ENCODE measurements around the gene DOCK1.
"Not testable (repeated sequence)": the region's sequence is repeated elsewhere in the genome, so short reads cannot be mapped to it uniquely, and the experiment has no call there.

The DOCK1 gene

GRCh38 chr10:126882055-126882454, 23.2 kb upstream of the DOCK1 start:
- peak overlapping the region; percentile 75 for H3K9ac ChIP-seq (ENCODE audit: low read depth, low read length)
- H3K27ac ChIP-seq (ENCODE audit: low read depth, low read length) = peak overlapping the region; percentile 42

GRCh38 chr10:126888436-126888835, 16.8 kb upstream of the DOCK1 start:
- H3K9ac ChIP-seq (ENCODE audit: low read depth, low read length); H3K27ac ChIP-seq (ENCODE audit: low read depth, low read length); H3K4me1 ChIP-seq (ENCODE audit: control insufficient read depth, insufficient read depth, low read length); H3K36me3 ChIP-seq (ENCODE audit: control insufficient read depth, insufficient read depth, low read length); H3K4me3 ChIP-seq (ENCODE audit: low read depth, low read length); H3K9me3 ChIP-seq (ENCODE audit: control insufficient read depth, insufficient read depth, low read length); H3K27me3 ChIP-seq (ENCODE audit: control insufficient read depth, insufficient read depth, low read length): not testable (repeated sequence)

More at GRCh38 chr10:126882055-126882454, 23.2 kb upstream of the DOCK1 start:
- H3K27me3 ChIP-seq (ENCODE audit: control insufficient read depth, insufficient read depth, low read length); H3K9me3 ChIP-seq (ENCODE audit: control insufficient read depth, insufficient read depth, low read length); H3K36me3 ChIP-seq (ENCODE audit: control insufficient read depth, insufficient read depth, low read length): not testable (repeated sequence)
- Histone ChIP-seq H3K4me1 (ENCODE audit: control insufficient read depth, insufficient read depth, low read length) (peaks cover 12% of the 10 kb centered on the region; the same call in 1 of the 2 replicates), H3K4me3 (ENCODE audit: low read depth, low read length) (peak overlapping the region; percentile 59)

DNA sequence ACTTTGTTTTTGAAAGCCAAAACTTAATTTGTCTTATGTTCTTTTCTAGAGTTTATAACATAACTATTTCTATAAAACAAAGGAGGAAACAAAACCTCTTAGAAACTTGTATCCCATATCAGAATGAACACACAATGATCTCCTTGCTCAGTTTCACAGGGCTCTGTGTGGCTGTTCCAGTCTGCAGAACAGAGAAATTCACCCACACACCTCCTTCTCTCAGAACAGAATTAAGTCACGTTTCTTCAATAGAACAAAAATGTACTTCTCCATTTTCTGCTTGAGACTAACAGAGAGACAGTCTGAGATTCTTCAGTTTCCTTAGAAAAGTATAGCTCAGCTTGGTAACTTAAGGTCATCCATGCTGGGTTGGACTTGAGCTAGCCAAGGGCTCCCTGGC, 15.8 kb upstream of the DOCK1 start:
- Histone ChIP-seq H3K9me3 (ENCODE audit: control insufficient read depth, insufficient read depth, low read length) (no peaks in the 10 kb centered on the region), H3K27ac (ENCODE audit: low read depth, low read length) (no peak overlapping the region), H3K4me3 (ENCODE audit: low read depth, low read length) (no peak overlapping the region), H3K9ac (ENCODE audit: low read depth, low read length) (no peak overlapping the region), H3K27me3 (ENCODE audit: control insufficient read depth, insufficient read depth, low read length) (no peaks in the 10 kb centered on the region), H3K36me3 (ENCODE audit: control insufficient read depth, insufficient read depth, low read length) (no peaks in the 10 kb centered on the region), H3K4me1 (ENCODE audit: control insufficient read depth, insufficient read depth, low read length) (no peaks in the 10 kb centered on the region)

DNA sequence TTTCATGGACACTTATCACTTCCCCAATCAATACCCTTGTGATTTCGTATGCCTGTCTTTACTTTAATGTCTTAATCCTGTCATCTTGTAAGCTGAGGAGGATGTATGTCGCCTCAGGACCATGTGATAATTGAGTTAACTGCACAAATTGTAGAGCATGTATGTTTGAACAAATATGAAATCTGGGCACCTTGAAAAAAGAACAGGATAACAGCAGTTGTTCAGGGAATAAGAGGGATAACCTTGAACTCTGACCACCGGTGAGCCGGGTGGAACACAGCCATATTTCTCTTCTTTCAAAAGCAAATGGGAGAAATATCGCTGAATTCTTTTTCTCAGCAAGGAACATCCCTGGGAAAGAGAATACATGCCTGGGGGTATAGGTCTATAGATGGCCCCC, 14.4 kb upstream of the DOCK1 start:
- H3K36me3 ChIP-seq (ENCODE audit: control insufficient read depth, insufficient read depth, low read length); H3K9me3 ChIP-seq (ENCODE audit: control insufficient read depth, insufficient read depth, low read length); H3K27me3 ChIP-seq (ENCODE audit: control insufficient read depth, insufficient read depth, low read length); H3K4me3 ChIP-seq (ENCODE audit: low read depth, low read length); H3K4me1 ChIP-seq (ENCODE audit: control insufficient read depth, insufficient read depth, low read length); H3K27ac ChIP-seq (ENCODE audit: low read depth, low read length); H3K9ac ChIP-seq (ENCODE audit: low read depth, low read length): not testable (repeated sequence)

GRCh38 chr10:126892226-126893175, 12.7 kb upstream of the DOCK1 start:
- H3K36me3 ChIP-seq (ENCODE audit: control insufficient read depth, insufficient read depth, low read length) = no peaks in the 10 kb centered on the region
- H3K27ac ChIP-seq (ENCODE audit: low read depth, low read length) = no peak overlapping the region
- H3K4me3 ChIP-seq (ENCODE audit: low read depth, low read length) = no peak overlapping the region
- H3K9ac ChIP-seq (ENCODE audit: low read depth, low read length) = no peak overlapping the region
- H3K27me3 ChIP-seq (ENCODE audit: control insufficient read depth, insufficient read depth, low read length) = no peaks in the 10 kb centered on the region
- no peaks in the 10 kb centered on the region for H3K4me1 ChIP-seq (ENCODE audit: control insufficient read depth, insufficient read depth, low read length)
- no peaks in the 10 kb centered on the region for H3K9me3 ChIP-seq (ENCODE audit: control insufficient read depth, insufficient read depth, low read length)

GRCh38 chr10:126893206-126893605, 12.0 kb upstream of the DOCK1 start:
- Histone ChIP-seq H3K9ac (ENCODE audit: low read depth, low read length) (no peak overlapping the region), H3K27me3 (ENCODE audit: control insufficient read depth, insufficient read depth, low read length) (no peaks in the 10 kb centered on the region), H3K36me3 (ENCODE audit: control insufficient read depth, insufficient read depth, low read length) (no peaks in the 10 kb centered on the region), H3K4me3 (ENCODE audit: low read depth, low read length) (no peak overlapping the region), H3K9me3 (ENCODE audit: control insufficient read depth, insufficient read depth, low read length) (no peaks in the 10 kb centered on the region), H3K27ac (ENCODE audit: low read depth, low read length) (no peak overlapping the region), H3K4me1 (ENCODE audit: control insufficient read depth, insufficient read depth, low read length) (no peaks in the 10 kb centered on the region)

- no peaks in the 10 kb centered on the region for H3K27me3 ChIP-seq (ENCODE audit: control insufficient read depth, insufficient read depth, low read length)
- H3K9ac ChIP-seq (ENCODE audit: low read depth, low read length) = no peak overlapping the region
- no peaks in the 10 kb centered on the region for H3K36me3 ChIP-seq (ENCODE audit: control insufficient read depth, insufficient read depth, low read length)
- H3K9me3 ChIP-seq (ENCODE audit: control insufficient read depth, insufficient read depth, low read length) = no peaks in the 10 kb centered on the region
- H3K4me3 ChIP-seq (ENCODE audit: low read depth, low read length) = no peak overlapping the region
- no peak overlapping the region for H3K27ac ChIP-seq (ENCODE audit: low read depth, low read length)
- no peaks in the 10 kb centered on the region for H3K4me1 ChIP-seq (ENCODE audit: control insufficient read depth, insufficient read depth, low read length)
These were observed 11.4 kb upstream of the DOCK1 start for GRCh38 chr10:126893841-126894240.

GRCh38 chr10:126895214-126895781, 9.9 kb upstream of the DOCK1 start:
- H3K27ac ChIP-seq (ENCODE audit: low read depth, low read length) = no peak overlapping the region
- no peak overlapping the region for H3K4me3 ChIP-seq (ENCODE audit: low read depth, low read length)
- no peaks in the 10 kb centered on the region for H3K27me3 ChIP-seq (ENCODE audit: control insufficient read depth, insufficient read depth, low read length)
- H3K9me3 ChIP-seq (ENCODE audit: control insufficient read depth, insufficient read depth, low read length) = peaks cover 4% of the 10 kb centered on the region; the same call in 1 of the 2 replicates
- H3K4me1 ChIP-seq (ENCODE audit: control insufficient read depth, insufficient read depth, low read length) = no peaks in the 10 kb centered on the region
- 0 out of 2 replicates have a peak, but pooled peaks cover 2% of the 10 kb centered on the region for H3K36me3 ChIP-seq (ENCODE audit: control insufficient read depth, insufficient read depth, low read length)
- H3K9ac ChIP-seq (ENCODE audit: low read depth, low read length) = no peak overlapping the region

DNA sequence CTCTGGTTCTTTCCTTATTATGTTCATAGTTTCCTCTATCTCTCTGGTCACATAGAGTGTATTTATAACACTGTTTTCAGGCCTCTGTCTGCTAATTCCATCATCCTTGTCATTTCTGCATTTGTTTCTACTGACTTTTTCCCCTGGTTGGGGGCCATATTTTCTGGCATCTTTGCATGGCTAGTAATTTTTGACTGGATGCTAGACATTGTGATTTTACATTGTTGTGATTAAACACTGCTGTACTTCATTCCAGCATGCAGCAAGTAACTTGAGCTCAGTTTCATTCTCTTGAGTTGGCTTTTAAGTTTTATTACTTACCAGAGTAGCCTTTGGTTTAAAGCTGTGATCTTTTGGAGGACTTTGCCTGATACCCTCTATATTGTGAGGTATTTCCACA, 6.8 kb upstream of the DOCK1 start:
- no peak overlapping the region for H3K4me3 ChIP-seq (ENCODE audit: low read depth, low read length)
- no peaks in the 10 kb centered on the region for H3K4me1 ChIP-seq (ENCODE audit: control insufficient read depth, insufficient read depth, low read length)
- H3K36me3 ChIP-seq (ENCODE audit: control insufficient read depth, insufficient read depth, low read length) = peaks cover 16% of the 10 kb centered on the region
- peaks cover 4% of the 10 kb centered on the region; the same call in 1 of the 2 replicates for H3K9me3 ChIP-seq (ENCODE audit: control insufficient read depth, insufficient read depth, low read length)
- H3K27ac ChIP-seq (ENCODE audit: low read depth, low read length) = no peak overlapping the region
- H3K9ac ChIP-seq (ENCODE audit: low read depth, low read length) = no peak overlapping the region
- H3K27me3 ChIP-seq (ENCODE audit: control insufficient read depth, insufficient read depth, low read length) = no peaks in the 10 kb centered on the region

DNA sequence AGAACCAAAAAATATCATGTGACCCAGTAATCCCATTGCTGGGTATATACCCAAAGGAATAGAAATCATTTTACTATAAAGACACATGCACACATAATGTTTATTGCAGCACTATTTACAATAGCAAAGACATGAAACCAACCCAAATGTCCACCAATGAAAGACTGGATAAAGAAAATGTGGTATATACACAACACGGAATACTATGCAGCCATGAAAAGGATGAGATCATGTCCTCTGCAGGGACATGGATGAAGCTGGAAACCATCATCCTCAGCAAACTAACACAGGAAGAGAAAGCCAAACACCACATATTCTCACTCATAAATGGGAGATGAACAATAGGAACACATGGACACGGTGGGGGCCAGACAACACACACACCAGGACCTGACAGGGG, 5.7 kb upstream of the DOCK1 start:
- not testable (repeated sequence) for H3K9me3 ChIP-seq (ENCODE audit: control insufficient read depth, insufficient read depth, low read length); H3K9ac ChIP-seq (ENCODE audit: low read depth, low read length); H3K27me3 ChIP-seq (ENCODE audit: control insufficient read depth, insufficient read depth, low read length); H3K4me1 ChIP-seq (ENCODE audit: control insufficient read depth, insufficient read depth, low read length); H3K27ac ChIP-seq (ENCODE audit: low read depth, low read length); H3K4me3 ChIP-seq (ENCODE audit: low read depth, low read length)
- H3K36me3 ChIP-seq (ENCODE audit: control insufficient read depth, insufficient read depth, low read length) = peaks cover 23% of the 10 kb centered on the region

- no peak overlapping the region for H3K27ac ChIP-seq (ENCODE audit: low read depth, low read length)
- H3K4me3 ChIP-seq (ENCODE audit: low read depth, low read length) = no peak overlapping the region
- H3K9me3 ChIP-seq (ENCODE audit: control insufficient read depth, insufficient read depth, low read length) = peaks cover 4% of the 10 kb centered on the region; the same call in 1 of the 2 replicates
- peaks cover 23% of the 10 kb centered on the region for H3K36me3 ChIP-seq (ENCODE audit: control insufficient read depth, insufficient read depth, low read length)
- no peak overlapping the region for H3K9ac ChIP-seq (ENCODE audit: low read depth, low read length)
- peaks cover 11% of the 10 kb centered on the region; the same call in 1 of the 2 replicates for H3K4me1 ChIP-seq (ENCODE audit: control insufficient read depth, insufficient read depth, low read length)
- no peaks in the 10 kb centered on the region for H3K27me3 ChIP-seq (ENCODE audit: control insufficient read depth, insufficient read depth, low read length)
These were observed 3.1 kb upstream of the DOCK1 start for GRCh38 chr10:126902157-126902556.

Measured in HUES48 (cell line).